Testis (tissue), 2 donors: ENCODE data around the gene CTNNA2.

Experiments
- POLR2A ChIP-seq: fragments of 450-650 bp; IDR thresholded peaks from one replicate; pipeline ENCODE4 v1.6.1; 2017; ENCODE audit warnings: antibody characterized with exemption, mild to moderate bottlenecking, moderate library complexity
- TF ChIP-seq, protein P1 (sequence below), 3 experiments: fragments of 450-650 bp in 2 of 3; fragments of 200-600 bp in 1 of 3; sonication (generic) in 1 of 3; IDR thresholded peaks; one replicate each; pipeline ENCODE4 v1.5.1; 2016 to 2019; ENCODE audit warnings: antibody characterized with exemption in 3 of 3, mild to moderate bottlenecking in 2 of 3, moderate library complexity in 1 of 3

GRCh38 chr2:79857888-79858287 lies 345.0 kb downstream of the CTNNA2 start:
- TF ChIP-seq, protein P1, sequence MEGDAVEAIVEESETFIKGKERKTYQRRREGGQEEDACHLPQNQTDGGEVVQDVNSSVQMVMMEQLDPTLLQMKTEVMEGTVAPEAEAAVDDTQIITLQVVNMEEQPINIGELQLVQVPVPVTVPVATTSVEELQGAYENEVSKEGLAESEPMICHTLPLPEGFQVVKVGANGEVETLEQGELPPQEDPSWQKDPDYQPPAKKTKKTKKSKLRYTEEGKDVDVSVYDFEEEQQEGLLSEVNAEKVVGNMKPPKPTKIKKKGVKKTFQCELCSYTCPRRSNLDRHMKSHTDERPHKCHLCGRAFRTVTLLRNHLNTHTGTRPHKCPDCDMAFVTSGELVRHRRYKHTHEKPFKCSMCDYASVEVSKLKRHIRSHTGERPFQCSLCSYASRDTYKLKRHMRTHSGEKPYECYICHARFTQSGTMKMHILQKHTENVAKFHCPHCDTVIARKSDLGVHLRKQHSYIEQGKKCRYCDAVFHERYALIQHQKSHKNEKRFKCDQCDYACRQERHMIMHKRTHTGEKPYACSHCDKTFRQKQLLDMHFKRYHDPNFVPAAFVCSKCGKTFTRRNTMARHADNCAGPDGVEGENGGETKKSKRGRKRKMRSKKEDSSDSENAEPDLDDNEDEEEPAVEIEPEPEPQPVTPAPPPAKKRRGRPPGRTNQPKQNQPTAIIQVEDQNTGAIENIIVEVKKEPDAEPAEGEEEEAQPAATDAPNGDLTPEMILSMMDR (IDR thresholded peaks at IDR 0.05): no peak
- no peak for TF ChIP-seq POLR2A
